SK-N-SH (cell line): Measurements from ENCODE around the gene DSG4. TPM values are rescaled to one million over a fixed set of nuclear protein-coding genes. Genes with fewer than 3 reads are reported as not detected.

ENCODE experiments used
- CTCF ChIA-PET: fragments of 300-600, 350-600 bp; formaldehyde crosslinking; extraction: SDS; loops from one replicate; lab custom pipeline; 2021; lab: Yijun Ruan, JAX
- POLR2A ChIA-PET: fragments of 350-600 bp; sonication (Branson Sonifier 250); formaldehyde crosslinking; extraction: SDS; loops from one replicate; lab custom pipeline; 2020; ENCODE audit warnings: antibody characterized with exemption, inconsistent platforms; lab: Yijun Ruan, JAX
- DNase-seq: peaks from one replicate; pipeline ENCODE4 v3.0.0; 2012
- H2AFZ ChIP-seq: fragments of 200-600 bp; sonication (generic); 2 replicates; pipeline ENCODE4 v1.8.1; 2016; ENCODE audit warnings: antibody characterized with exemption, mild to moderate bottlenecking, low read depth
- H3F3A ChIP-seq: fragments of 200-600 bp; sonication (generic); replicated peaks from 2 replicates; pipeline ENCODE3; 2016; ENCODE audit warnings: antibody characterized with exemption, mild to moderate bottlenecking; ENCODE audit not compliant: insufficient read depth
- H3K27ac ChIP-seq, 2 experiments: fragments of 200-500 bp in 1 of 2; fragments of 200-600 bp in 1 of 2; sonication (Bioruptor generic) in 1 of 2; sonication (generic), shearing (Covaris generic) in 1 of 2; 2 replicates each; pipeline versions ENCODE4 v1.5.1 to v1.6.1; 2014 to 2016; ENCODE audit warnings: low read depth in 2 of 2, inconsistent platforms in 1 of 2, low read length in 1 of 2, mild to moderate bottlenecking in 1 of 2, mixed read lengths in 1 of 2
- H3K27me3 ChIP-seq: fragments of 200-600 bp; sonication (generic), shearing (Covaris generic); 2 replicates; pipeline ENCODE4 v1.6.1; 2016; ENCODE audit warnings: mixed run types; ENCODE audit not compliant: insufficient read depth
- H3K36me3 ChIP-seq, 2 experiments: fragments of 200-500 bp in 1 of 2; fragments of 200-600 bp in 1 of 2; sonication (Bioruptor generic) in 1 of 2; sonication (generic) in 1 of 2; replicated peaks in 1 of 2; 2 replicates each; pipeline versions ENCODE3 to v1.5.1; 2014 to 2016; ENCODE audit warnings: low read length in 1 of 2, mild to moderate bottlenecking in 1 of 2; ENCODE audit not compliant: insufficient read depth in 2 of 2, control insufficient read depth in 1 of 2
- H3K4me1 ChIP-seq, 2 experiments: fragments of 200-500 bp in 1 of 2; fragments of 200-600 bp in 1 of 2; sonication (Bioruptor generic) in 1 of 2; sonication (generic), shearing (Covaris generic) in 1 of 2; 2 replicates each; pipeline versions ENCODE4 v1.5.1 to v1.6.1; 2014 to 2016; ENCODE audit warnings: low read depth in 1 of 2, low read length in 1 of 2, mixed run types in 1 of 2; ENCODE audit not compliant: insufficient read depth in 2 of 2, control insufficient read depth in 1 of 2
- H3K4me2 ChIP-seq: fragments of 200-600 bp; sonication (generic), shearing (Covaris generic); 2 replicates; pipeline ENCODE4 v1.6.1; 2017; ENCODE audit warnings: mixed run types
- H3K4me3 ChIP-seq, 2 experiments: fragments of 200-500 bp in 1 of 2; fragments of 200-600 bp in 1 of 2; sonication (Bioruptor generic) in 1 of 2; sonication (generic), shearing (Covaris generic) in 1 of 2; 2 replicates each; pipeline versions ENCODE4 v1.5.1 to v1.8.1; 2014 to 2016; ENCODE audit warnings: low read depth in 2 of 2, inconsistent platforms in 1 of 2, low read length in 1 of 2, mild to moderate bottlenecking in 1 of 2, mixed read lengths in 1 of 2, moderate library complexity in 1 of 2
- H3K79me2 ChIP-seq: fragments of 200-600 bp; sonication (generic); 2 replicates; pipeline ENCODE4 v1.8.1; 2017; ENCODE audit warnings: mild to moderate bottlenecking; ENCODE audit not compliant: insufficient read depth
- H3K9ac ChIP-seq: fragments of 200-600 bp; sonication (generic); 2 replicates; pipeline ENCODE4 v1.6.1; 2017; ENCODE audit warnings: mixed run types
- H3K9me2 ChIP-seq: fragments of 200-600 bp; sonication (generic); 2 replicates; pipeline ENCODE4 v1.6.1; 2017; ENCODE audit warnings: mixed run types
- H3K9me3 ChIP-seq: fragments of 200-600 bp; sonication (generic); 2 replicates; pipeline ENCODE4 v1.6.1; 2017; ENCODE audit warnings: mixed run types, mild to moderate bottlenecking, moderate library complexity
- H4K20me1 ChIP-seq: fragments of 200-600 bp; sonication (generic); 2 replicates; pipeline ENCODE4 v1.6.1; 2017; ENCODE audit warnings: mild to moderate bottlenecking, mixed run types; ENCODE audit not compliant: insufficient read depth
- CTCF ChIP-seq: fragments of 200-600 bp; sonication (generic); IDR thresholded peaks from 2 replicates; pipeline ENCODE4 v1.6.1; 2017; ENCODE audit warnings: antibody characterized with exemption, mild to moderate bottlenecking, moderate library complexity
- EZH2phosphoT487 ChIP-seq: fragments of 200-600 bp; sonication (generic); IDR thresholded peaks from 2 replicates; pipeline ENCODE4 v1.6.1; 2017; ENCODE audit warnings: low read depth, mixed run types, mild to moderate bottlenecking, antibody characterized with exemption, moderate library complexity, borderline replicate concordance
- FOSL2 ChIP-seq: IDR thresholded peaks from 2 replicates; pipeline ENCODE4 v1.4.0; 2012; ENCODE audit warnings: low read depth, mild to moderate bottlenecking, moderate library complexity, borderline replicate concordance
- FOXJ3 ChIP-seq: sonication (generic); formaldehyde crosslinking; IDR thresholded peaks from 2 replicates; pipeline ENCODE4 v1.5.1; 2020; ENCODE audit warnings: mild to moderate bottlenecking, missing genetic modification reagents
- FOXM1 ChIP-seq: IDR thresholded peaks from 2 replicates; pipeline ENCODE4 v1.4.0; 2012; ENCODE audit warnings: low read depth, mild to moderate bottlenecking
- GABPA ChIP-seq: IDR thresholded peaks from 2 replicates; pipeline ENCODE4 v1.4.0; 2012; ENCODE audit warnings: low read depth, mild to moderate bottlenecking
- GATA2 ChIP-seq: sonication (generic); formaldehyde crosslinking; IDR thresholded peaks from 2 replicates; pipeline ENCODE4 v1.5.0; 2020; ENCODE audit warnings: mild to moderate bottlenecking, missing genetic modification reagents
- MEF2A ChIP-seq: IDR thresholded peaks from 2 replicates; pipeline ENCODE4 v1.4.0; 2012; ENCODE audit warnings: low read depth, borderline replicate concordance
- NRF1 ChIP-seq: IDR thresholded peaks from 2 replicates; pipeline ENCODE4 v1.6.1; 2012; ENCODE audit warnings: low read depth, mild to moderate bottlenecking, low read length
- POLR2AphosphoS5 ChIP-seq: IDR thresholded peaks from 2 replicates; pipeline ENCODE4 v1.6.1; 2012; ENCODE audit warnings: low read depth, low read length
- RAD21 ChIP-seq: IDR thresholded peaks from 2 replicates; pipeline ENCODE4 v1.6.1; 2012; ENCODE audit warnings: mild to moderate bottlenecking, low read length
- REST ChIP-seq: IDR thresholded peaks from 2 replicates; pipeline ENCODE4 v1.6.1; 2012; ENCODE audit warnings: mild to moderate bottlenecking, low read depth, low read length, moderate library complexity
- SIN3A ChIP-seq: IDR thresholded peaks from 2 replicates; pipeline ENCODE4 v1.6.1; 2012; ENCODE audit warnings: low read depth, mild to moderate bottlenecking, low read length, moderate library complexity, borderline replicate concordance
- SMC3 ChIP-seq: IDR thresholded peaks from 2 replicates; pipeline ENCODE4 v1.6.1; 2012; ENCODE audit warnings: low read depth, low read length, improper control_type of control experiment
- USF1 ChIP-seq: IDR thresholded peaks from 2 replicates; pipeline ENCODE4 v1.4.0; 2012; ENCODE audit warnings: low read depth, borderline replicate concordance
- YY1 ChIP-seq: IDR thresholded peaks from 2 replicates; pipeline ENCODE4 v1.4.0; 2012; ENCODE audit warnings: low read depth, mild to moderate bottlenecking
- ZBTB33 ChIP-seq: IDR thresholded peaks from 2 replicates; pipeline ENCODE4 v1.4.0; 2012; ENCODE audit warnings: low read depth, borderline replicate concordance
- WGBS: methylation state at CpG from one replicate; pipeline ENCODE4 v1.1.6; 2017; ENCODE audit warnings: low lambda C conversion rate; 5-methylcytosine and 5-hydroxymethylcytosine counted together
- polyA plus RNA-seq, 3 experiments: library from polyadenylated mRNA; depleted of rRNA; stranded (reverse); fragments of >200 nt; gene quantifications; 2 replicates each; pipeline ENCODE4 v1.2.3, GENCODE V29; 2012

The DSG4 gene
- polyA plus RNA-seq, 1 of the 3 experiments (the other 2 are of a cell fraction): not detected

GRCh38 chr18:31424383-31424988, 47.9 kb downstream of the DSG4 start:
- Histone ChIP-seq H3K79me2 (no peaks in the 10 kb centered on the region), H3K4me1 (no peaks in the 10 kb centered on the region), H3K27me3 (no peaks in the 10 kb centered on the region; the same call in 1 of the 2 replicates), H3K9ac (no peak overlapping the region), H3K27ac (no peak overlapping the region), H3K4me3 (no peak overlapping the region; a peak in 1 of 4 replicates), H3K4me2 (no peak overlapping the region), H3F3A (no peaks in the 10 kb centered on the region), H4K20me1 (no peaks in the 10 kb centered on the region), H3K9me2 (no peaks in the 10 kb centered on the region), H2AFZ (no peak overlapping the region), H3K9me3 (no peaks in the 10 kb centered on the region), H3K36me3 (no peaks in the 10 kb centered on the region)
- 9% methylated on average over 7 of the region's 7 CpGs for WGBS
- TF ChIP-seq FOSL2: no peak
- peak; percentile 82 for TF ChIP-seq CTCF
- TF ChIP-seq SMC3: 0 out of 2 replicates have a peak, but pooled peaks have one; percentile 17
- TF ChIP-seq RAD21: peak; percentile 59
- TF ChIP-seq FOXM1: no peak
- TF ChIP-seq REST: no peak
- TF ChIP-seq GABPA: no peak
- POLR2A ChIA-PET: no interaction called here
- CTCF ChIA-PET: interaction anchor here (0.7 to 1.7 kb wide), 4 partner anchors 13 to 288 kb away, joined by 3 to 8 read pairs (median 4); no protein-coding TSS in a partner anchor
- peak; percentile 16 for DNase-seq

GRCh38 chr18:31426021-31426420, 49.4 kb downstream of the DSG4 start:
- POLR2A ChIA-PET: no interaction called here
- H3K4me3 ChIP-seq: no peak overlapping the region
- TF ChIP-seq SMC3 (no peak), SIN3A (no peak), USF1 (no peak), ZBTB33 (no peak), GATA2 (CRISPR knock-in tag) (no peak), FOXJ3 (CRISPR knock-in tag) (no peak), YY1 (no peak), POLR2AphosphoS5 (no peak), NRF1 (no peak), MEF2A (no peak), EZH2phosphoT487 (no peak)

More at GRCh38 chr18:31426021-31426420, 49.4 kb downstream of the DSG4 start:
- Histone ChIP-seq H3K4me2 (no peak overlapping the region), H3K36me3 (no peaks in the 10 kb centered on the region), H3K27ac (no peak overlapping the region), H3K79me2 (no peaks in the 10 kb centered on the region), H3K9ac (no peak overlapping the region), H3K9me3 (no peaks in the 10 kb centered on the region), H3K27me3 (no peaks in the 10 kb centered on the region; the same call in 1 of the 2 replicates), H3F3A (no peaks in the 10 kb centered on the region), H2AFZ (no peak overlapping the region), H4K20me1 (no peaks in the 10 kb centered on the region), H3K9me2 (no peaks in the 10 kb centered on the region), H3K4me1 (no peaks in the 10 kb centered on the region)
- WGBS: 34% methylated on average over 2 of the region's 2 CpGs
- no peak for DNase-seq
- CTCF ChIA-PET: interaction anchor here (1.4 kb wide), 1 partner anchor 13 kb away, joined by 4 read pairs; no protein-coding TSS in a partner anchor
